Stimulated activated CD8-positive, alpha-beta memory T cell treated with anti-CD3 and anti-CD28 coated beads, Interleukin-15, amount 100 ng/mL, for 4 hours (primary cell): ENCODE data around the gene GANC.
"Not testable (repeated sequence)": the region's sequence is repeated elsewhere in the genome, so short reads cannot be mapped to it uniquely, and the experiment has no call there.

Source experiments
- DNase-seq, 2 donors: peaks; one replicate each; pipeline ENCODE4 v3.0.0-alpha.2; 2020; ENCODE audit warnings: low read depth in 2 of 2

Gene GANC

GRCh38 chr15:42272939-42273899 lies at the start of gene GANC, which contains the start of gene TMEM87A:
Gene GANC, plus strand, starts transcription at chr15:42273201. Its CDS starts 1,281 bp downstream, at chr15:42274482.
Gene TMEM87A, minus strand, starts transcription at chr15:42273433. Its CDS starts 35 bp downstream, at chr15:42273398.
- DNase-seq = peak; percentile 91 to 94

GRCh38 chr15:42226648-42227047 lies 46.4 kb upstream of the GANC start:
- DNase-seq = no peak

- DNase-seq = no peak
These were observed 45.0 kb upstream of the GANC start for GRCh38 chr15:42228036-42228435.

- not testable (repeated sequence) for DNase-seq
These were observed 44.0 kb upstream of the GANC start for GRCh38 chr15:42228981-42229380.

GRCh38 chr15:42231088-42231487 lies 41.9 kb upstream of the GANC start:
- DNase-seq = no peak

- DNase-seq = no peak
These were observed 40.4 kb upstream of the GANC start for GRCh38 chr15:42232606-42233005.

- no peak for DNase-seq
These were observed 39.9 kb upstream of the GANC start for GRCh38 chr15:42233107-42233506.

- no peak for DNase-seq
These were observed 33.3 kb upstream of the GANC start for GRCh38 chr15:42239528-42240182.

GRCh38 chr15:42240823-42241222 lies 32.2 kb upstream of the GANC start:
- no peak for DNase-seq

- no peak for DNase-seq
These were observed 19.7 kb upstream of the GANC start for GRCh38 chr15:42253300-42253699.

- DNase-seq = no peak
These were observed 8.2 kb upstream of the GANC start for GRCh38 chr15:42264795-42265194.

GRCh38 chr15:42267286-42267685 lies 5.7 kb upstream of the GANC start:
- no peak for DNase-seq

- DNase-seq = no peak
These were observed 2.5 kb upstream of the GANC start for GRCh38 chr15:42270551-42270950.

GRCh38 chr15:42270996-42271395 lies 2.0 kb upstream of the GANC start:
- no peak for DNase-seq

GRCh38 chr15:42273900-42274701 lies 1.1 kb downstream of the GANC start:
- peak; percentile 25 to 35 for DNase-seq

- no peak for DNase-seq
These were observed 1.6 kb downstream of the GANC start for GRCh38 chr15:42274702-42274989.

GRCh38 chr15:42275780-42276391 lies 2.9 kb downstream of the GANC start:
- no peak for DNase-seq

- DNase-seq = no peak
These were observed 3.8 kb downstream of the GANC start for GRCh38 chr15:42276762-42277161.

- DNase-seq = no peak
These were observed 6.3 kb downstream of the GANC start for GRCh38 chr15:42279234-42279723.

- DNase-seq = no peak
These were observed 9.3 kb downstream of the GANC start for GRCh38 chr15:42282344-42282743.

- no peak for DNase-seq
These were observed 9.9 kb downstream of the GANC start for GRCh38 chr15:42282926-42283325.

GRCh38 chr15:42283671-42284070 lies 10.7 kb downstream of the GANC start:
- DNase-seq = no peak
